HG02885 (cell line): ENCODE results near the gene INO80E.
"Not testable (repeated sequence)": the region's sequence is repeated elsewhere in the genome, so short reads cannot be mapped to it uniquely, and the experiment has no call there.

Experiments used
- ATAC-seq: cut with Tn5 transposase; IDR thresholded peaks from one replicate; pipeline ENCODE4 v1.9.1; 2021; ENCODE audit warnings: mild to moderate bottlenecking; ENCODE audit not compliant: unreplicated experiment, poor library complexity

Gene INO80E

DNA sequence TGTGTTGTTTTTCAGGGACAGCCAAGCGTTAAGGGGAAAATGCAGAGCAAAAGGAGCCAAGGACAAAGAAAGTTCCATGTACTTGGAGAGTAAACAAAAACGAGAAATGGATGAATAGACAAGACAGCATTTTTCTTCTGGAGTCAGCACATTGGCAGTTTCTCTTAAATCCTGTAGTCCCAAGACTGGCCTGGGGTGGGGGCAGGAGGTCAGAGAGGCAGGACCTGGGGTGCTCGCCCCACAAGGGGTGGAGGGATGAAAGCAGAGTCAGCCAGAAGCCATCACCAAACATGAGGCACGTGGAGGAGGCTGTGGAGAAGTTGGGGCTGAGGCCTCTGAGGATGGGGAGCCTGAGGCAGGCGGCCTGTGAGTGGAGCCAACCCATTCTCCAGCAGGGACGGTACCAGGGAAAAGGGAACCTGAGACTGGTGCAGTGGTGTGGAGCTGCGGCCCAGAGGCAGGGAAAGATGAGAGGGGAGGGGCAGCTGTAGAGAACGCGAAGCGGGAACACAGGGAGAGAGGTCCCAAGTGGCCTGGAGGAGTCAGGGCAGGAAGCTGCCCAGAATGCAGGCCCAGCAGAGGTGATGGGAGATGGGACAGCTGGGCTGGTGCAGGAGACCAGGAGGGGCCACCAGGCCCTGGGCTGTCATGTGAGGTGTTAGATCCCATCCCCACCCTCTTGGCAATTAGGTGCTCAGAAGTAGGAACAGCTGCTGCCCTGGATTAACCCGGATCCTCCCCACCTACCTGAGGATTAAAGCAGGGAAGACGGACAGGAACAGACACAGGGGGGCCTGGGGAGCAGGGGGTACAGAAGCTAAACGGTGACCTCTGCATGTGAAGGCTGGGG, 31.8 kb downstream of the INO80E start:
- ATAC-seq: no peak

DNA sequence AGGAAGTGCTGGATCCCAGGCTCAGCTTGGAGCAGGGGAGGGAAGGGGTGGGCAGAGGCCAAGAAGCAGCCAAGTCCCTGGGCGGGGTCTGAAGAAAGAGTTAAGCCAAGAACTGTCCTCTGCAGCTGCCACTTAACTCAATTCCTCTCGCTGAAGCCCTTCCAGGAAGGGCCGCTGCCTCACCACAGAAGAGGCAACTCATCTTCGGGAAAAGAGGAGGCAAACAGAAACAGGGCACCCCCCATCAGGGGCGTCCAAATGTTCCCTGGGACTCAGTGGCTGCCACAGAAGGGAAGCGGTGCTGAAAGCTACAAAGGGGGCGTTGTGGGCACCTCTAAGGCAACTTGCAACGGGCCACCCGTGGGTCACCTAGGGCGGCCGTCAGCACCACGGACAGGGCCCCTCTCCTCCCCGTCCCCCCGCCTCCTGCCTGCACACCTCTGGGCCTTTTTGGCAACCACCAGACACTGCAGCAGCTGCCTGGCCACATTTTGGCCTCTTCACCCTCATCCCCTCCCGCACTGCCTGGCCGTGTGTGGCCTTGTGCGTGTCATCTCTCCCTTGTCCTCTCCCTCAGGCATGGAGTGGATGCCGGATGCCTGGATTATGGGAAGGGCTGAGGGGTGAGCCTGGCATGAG, 32.5 kb downstream of the INO80E start:
- no peak for ATAC-seq

DNA sequence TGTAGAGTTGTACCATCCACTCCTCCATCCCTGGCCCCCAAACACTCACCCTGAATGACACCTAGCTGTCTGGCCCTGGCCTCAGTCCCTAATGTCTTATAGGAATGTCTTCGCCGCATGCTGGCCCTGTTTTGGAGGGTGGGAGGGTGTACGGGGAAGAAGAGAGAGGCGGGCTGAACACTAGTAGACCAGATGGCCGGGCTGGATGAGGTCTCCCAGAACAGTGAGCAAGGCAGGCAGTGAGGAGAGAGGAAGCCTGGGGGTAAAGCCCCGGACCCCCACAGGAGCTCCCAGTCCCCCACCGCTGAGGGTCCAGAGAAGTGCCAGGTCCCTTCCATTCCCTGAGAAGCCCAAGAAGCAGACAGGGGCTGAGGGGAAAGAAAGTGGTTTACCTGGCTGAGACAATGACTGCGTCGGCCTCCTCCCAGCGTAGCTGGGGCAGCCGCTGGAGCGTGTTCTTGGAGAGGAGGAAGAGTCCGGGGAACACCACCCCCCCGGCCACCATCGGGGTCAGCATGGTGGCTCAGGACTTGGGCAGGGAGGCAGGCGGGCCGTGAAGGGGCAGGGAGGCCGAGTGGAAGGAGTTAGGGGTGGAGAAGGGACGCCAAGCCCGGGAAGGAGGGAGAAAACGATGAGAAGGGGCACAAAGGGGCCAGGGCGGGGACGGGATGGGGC, 34.1 kb downstream of the INO80E start:
- no peak for ATAC-seq

DNA sequence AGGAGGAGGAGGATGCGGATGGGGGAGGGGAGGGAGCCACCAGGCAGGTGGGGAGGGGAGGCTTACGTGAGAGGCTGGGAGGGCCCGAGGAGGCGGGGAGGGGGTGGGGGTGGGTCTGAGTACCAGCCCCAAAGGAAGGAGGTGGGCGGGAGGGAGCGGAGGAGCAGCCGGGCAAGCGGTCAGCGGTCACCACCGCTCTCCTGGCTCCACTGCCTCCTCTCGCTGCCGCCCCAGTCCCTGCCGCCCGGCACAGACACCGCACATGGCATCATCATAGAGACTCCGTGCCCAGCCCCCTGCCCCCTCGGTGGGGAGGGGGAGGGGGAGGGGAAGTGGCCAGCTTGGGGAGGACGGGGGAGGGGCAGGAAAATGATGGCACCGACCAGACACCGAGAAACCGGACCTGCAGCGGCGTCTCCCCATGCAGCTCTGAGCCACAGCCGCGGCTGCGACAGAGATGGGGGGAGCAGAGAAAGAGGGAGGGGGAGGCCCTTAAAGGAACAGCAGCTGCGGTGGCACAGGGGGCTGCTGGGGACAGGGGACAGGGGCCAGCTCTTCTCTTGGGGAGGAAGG, 34.9 kb downstream of the INO80E start, which contains the start of gene TLCD3B:
TLCD3B (minus strand) TSS at position 431 of the 573 bp plus-strand sequence. CDS start 744 bp downstream, outside the sequence.
- ATAC-seq: no peak

DNA sequence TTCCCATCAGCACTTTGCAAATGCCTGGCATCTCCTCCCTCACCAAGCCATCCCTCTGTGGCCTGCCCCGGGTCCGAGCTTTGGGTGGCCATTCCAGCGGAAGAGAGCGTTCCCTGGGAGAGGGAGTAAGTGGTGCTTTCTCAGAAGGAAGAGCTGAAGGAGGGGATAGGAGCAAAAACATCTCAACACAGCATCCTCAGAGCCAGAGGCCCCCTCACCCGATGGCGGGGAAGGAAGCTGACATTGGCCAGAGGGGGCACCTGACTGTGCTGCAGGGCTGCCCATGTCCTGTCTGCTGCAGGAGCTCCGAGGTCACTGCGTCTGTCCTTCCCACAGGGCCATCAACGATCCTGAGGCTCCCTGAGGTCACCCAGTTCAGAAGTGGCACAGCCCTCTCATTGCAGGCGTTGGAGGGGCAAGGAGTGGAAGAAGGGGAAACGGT, 35.5 kb downstream of the INO80E start:
- no peak for ATAC-seq

DNA sequence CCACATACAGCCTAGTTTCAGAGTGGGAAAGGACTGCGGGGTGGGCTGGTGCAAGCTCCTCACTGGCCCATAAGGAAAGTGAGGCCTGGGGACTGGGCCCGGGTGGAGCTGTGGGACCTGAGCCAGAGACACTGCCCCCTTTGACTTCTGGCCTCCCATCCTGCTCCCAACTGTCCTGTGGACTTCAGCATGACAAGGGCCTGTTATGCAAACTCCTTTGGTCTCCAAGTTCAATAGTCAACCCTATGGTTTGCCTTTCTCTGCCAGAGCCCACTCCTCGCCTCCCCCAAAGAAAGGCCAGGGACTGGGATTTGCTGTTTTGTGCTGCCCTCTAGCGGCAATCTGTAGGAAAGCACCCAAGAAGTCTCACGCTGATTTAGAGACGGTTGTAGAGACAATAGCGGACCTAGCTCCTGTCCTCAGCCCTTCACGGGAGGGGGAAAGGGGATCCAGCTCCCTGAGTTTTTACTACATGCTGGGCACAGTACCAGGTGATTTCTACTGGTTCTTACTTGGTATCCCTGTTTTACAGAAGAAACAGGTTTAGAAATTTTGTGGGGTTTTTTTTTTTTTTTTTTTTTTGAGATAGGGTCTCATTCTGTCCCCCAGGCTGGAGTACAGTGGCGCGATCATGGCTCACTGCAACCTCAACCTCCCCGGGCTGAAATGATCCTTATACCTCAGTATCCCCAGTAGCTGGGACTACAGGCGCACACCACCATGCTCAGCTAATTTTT, 36.2 kb downstream of the INO80E start:
- no peak for ATAC-seq

DNA sequence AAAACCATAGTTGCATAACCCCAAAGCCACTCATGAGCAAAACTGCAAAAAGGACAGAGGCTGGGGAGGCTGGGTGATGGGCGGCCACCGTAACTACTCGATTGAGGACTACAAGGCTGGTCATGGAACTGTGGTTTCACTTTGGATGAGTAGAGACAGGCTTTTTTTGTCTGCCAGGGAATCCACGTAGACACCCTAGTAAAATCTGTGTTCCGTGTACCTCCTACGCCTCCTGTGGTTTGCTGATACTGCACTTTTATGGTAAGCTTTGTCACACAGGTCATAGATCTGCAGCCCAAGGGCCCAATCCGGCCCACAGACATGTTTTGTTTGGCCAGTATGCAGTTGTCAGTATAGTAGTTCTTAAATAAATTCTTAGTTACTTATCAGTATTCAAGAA, 37.2 kb downstream of the INO80E start:
- no peak for ATAC-seq

DNA sequence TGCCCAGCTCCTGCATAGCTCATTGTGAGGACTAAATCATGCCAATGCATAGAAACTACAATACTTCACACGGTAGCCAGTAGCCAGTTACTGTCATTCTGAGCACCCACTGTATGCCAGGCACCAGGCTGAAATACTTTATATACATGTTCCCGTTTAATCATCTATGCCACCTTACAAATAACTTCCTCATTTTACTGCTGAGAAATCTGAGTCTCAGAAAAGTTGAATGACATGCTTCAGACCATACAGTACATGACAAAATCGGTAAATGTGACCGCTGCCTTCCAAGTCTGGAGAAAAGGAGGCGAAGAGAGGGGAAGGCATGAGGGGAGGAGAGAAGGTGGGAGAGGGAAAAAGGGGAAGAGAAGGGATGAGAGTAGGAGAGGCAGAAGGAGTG, 44.2 kb downstream of the INO80E start:
- ATAC-seq: no peak

DNA sequence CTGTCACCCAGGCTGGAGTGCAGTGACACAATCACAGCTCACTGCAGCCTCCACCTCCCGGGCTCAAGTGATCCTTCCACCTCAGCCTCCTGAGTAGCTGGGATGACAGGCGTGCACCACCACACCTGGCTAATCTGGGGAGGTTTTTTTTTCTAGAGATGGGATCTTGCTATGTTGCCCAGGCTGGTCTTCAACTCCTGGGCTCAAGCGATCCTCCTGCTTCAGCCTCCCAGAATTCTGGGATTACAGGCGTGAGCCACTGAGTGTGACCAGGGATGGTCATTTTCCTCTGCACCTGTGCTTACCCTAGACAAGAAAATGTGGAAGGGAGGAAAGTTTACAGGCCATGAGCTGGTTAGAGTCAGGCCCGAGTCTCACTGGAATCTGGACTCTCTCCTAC, 44.6 kb downstream of the INO80E start:
- not testable (repeated sequence) for ATAC-seq

- no peak for ATAC-seq
Measured at GRCh38 chr16:30041841-30042240, 45.8 kb downstream of the INO80E start.

DNA sequence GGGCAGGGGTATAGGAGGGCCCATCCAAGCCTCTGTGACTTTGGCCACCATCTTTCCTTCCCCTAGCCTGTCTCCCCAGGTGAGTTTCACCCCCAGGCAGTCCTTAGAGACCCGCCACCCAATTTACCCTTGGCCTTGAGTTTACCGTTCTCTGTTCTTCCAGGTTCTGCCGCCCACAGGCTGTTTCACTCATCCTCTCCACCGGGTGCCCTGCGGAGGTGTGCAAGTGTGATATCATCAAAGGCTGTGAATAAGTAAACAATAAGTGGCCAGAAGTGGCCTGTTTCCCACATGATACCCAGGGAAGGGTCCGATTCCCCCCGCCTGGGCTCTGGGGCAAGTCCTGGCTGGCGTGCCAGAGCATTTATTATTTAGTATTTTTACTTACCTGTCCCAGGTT, 50.1 kb downstream of the INO80E start:
- ATAC-seq: no peak

DNA sequence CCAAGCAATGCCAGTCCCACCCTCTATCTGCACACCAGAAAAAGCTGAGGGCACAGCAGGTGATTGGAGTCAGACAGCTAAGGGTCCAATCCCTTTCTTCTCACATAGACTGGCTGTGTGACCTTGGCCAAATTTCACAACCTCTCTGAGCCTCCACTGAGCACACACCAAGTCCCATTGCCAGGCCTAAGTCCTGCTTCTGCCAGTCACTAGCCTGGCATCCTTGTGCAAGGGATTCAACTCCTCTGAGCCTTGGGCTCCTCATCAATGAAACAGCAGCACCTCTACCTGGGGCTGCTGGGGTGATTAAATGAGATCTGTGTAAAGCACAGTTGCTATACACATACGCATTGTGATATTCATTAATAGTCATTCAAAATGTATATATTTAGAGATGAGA, 50.5 kb downstream of the INO80E start:
- no peak for ATAC-seq

DNA sequence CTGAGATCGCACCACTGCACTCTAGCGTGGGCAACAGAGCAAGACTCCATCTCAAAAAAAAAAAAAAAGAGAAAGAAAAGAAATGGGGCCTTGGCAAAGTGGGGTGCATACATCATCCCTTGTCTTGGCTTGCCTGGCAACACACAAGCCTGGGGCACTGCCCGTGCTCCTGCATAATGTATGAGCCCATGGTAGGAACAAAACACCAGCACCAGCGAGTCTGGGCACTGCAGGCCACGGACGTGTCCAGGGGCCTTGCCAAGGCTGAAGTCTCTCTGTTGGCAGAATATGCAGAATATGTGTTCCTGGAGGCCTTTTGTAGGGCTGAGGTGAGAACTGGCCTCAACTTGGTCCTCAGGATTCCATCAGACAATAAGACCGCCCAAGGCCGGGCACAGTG, 53.8 kb downstream of the INO80E start:
- no peak for ATAC-seq

DNA sequence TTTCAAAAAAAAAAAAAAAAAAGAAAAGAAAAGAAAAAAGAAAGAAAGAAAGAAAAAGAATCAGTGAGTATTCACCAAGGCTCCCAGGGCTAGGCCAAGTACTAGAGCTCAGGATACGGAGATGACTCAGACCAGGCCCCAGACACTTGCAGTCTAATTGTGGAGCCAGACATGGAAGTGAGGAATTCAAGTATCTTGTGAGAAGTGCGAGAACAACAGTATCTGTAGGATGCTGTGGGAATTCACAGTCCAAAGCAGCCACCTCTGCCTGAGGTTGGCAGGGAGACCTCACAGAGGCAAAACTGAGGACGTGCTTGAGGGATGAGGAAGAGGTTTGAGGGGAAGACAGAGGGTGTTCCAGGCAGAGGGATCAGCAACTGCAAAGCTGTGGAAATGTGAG, 55.5 kb downstream of the INO80E start:
- ATAC-seq: no peak

DNA sequence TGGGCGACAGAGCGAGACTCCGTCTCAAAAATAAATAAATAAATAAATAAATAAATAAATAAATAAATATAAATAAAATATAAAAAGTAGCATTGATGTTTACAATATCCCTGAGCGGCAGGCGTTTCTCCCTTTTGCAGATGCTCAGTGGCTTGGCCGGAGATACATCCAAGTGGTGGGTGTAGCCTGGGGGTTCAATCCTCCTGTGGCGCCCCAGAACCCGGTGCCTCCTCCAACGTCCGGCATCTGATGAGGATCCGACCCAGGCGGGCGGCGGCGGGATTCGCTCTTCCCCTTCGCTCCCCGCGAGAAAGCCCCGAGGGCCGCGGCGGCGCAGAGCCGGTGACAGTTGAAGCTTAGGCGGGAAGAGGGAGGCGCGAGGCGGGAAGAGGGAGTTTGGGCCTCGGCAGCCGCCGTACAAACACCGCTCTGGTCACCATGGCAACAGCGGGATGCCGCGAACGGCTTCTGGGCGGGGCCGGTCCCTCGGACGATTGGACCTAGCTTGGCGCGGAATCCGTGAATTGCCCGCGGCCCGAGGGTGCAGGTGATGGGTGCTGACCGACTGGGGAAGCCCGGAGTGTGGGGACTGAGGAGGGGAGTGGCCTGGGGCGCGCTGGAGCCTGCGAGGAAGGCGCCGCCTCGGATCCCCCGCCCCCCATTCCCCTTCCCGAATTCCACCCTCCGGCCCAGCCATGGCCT, 56.8 kb downstream of the INO80E start:
- ATAC-seq: peak; percentile 73

GRCh38 chr16:30053376-30054015, 57.5 kb downstream of the INO80E start:
- peak; percentile 16 for ATAC-seq

DNA sequence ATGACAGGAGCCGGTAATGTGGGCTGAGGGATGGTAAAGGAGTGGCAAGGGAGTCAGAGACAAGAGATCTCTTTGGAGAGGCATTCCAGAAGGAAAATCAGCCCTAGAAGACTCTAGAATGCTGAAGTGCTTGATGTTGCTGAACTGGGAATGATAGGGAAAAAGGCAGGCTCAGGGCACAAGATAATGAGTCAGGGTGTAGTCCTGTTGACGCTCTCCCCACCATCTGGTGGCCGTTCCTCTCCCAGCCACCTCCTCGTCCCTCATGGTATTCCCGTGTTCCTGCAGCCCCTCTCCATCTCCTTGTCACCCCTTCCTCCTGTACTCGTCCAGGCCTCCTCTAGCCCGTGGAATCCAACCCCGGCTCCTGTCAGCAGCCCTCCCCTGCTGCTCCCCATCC, 58.4 kb downstream of the INO80E start:
- ATAC-seq: no peak

GRCh38 chr16:30054959-30055553, 59.0 kb downstream of the INO80E start:
- no peak for ATAC-seq
